ENCODE data around the gene OR2M3.
A peak's percentile ranks its signal among the peaks of the same experiment; 100 is the strongest.
"Not testable (repeated sequence)": the region's sequence is repeated elsewhere in the genome, so short reads cannot be mapped to it uniquely, and the experiment has no call there.

OR2M3 gene, protein sequence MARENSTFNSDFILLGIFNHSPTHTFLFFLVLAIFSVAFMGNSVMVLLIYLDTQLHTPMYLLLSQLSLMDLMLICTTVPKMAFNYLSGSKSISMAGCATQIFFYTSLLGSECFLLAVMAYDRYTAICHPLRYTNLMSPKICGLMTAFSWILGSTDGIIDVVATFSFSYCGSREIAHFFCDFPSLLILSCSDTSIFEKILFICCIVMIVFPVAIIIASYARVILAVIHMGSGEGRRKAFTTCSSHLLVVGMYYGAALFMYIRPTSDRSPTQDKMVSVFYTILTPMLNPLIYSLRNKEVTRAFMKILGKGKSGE

DNA sequence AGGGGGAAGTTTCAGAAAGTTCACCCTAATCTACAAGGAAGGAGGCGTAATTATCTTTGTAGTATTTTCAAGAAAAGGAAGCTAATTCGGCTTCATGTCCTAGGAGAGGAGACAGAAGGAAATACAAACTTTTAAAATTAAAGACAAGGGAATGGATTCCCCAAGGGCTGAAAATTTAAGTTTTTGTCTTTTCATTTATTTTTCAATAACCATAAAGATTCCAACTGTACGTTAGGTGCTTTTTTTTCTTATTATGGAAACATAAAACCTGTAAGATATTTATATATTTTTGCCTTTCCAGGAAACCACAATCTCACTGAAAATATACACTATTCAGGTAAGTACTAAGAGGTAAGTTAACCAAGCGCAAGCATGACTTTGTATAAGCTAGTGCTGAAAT lies at the start of gene OR2M3:
TSS of gene OR2M3 (plus strand) at position 301 of the 400 bp plus-strand sequence. CDS start 5,803 bp downstream, outside the sequence.
- no peak for DNase-seq

DNA sequence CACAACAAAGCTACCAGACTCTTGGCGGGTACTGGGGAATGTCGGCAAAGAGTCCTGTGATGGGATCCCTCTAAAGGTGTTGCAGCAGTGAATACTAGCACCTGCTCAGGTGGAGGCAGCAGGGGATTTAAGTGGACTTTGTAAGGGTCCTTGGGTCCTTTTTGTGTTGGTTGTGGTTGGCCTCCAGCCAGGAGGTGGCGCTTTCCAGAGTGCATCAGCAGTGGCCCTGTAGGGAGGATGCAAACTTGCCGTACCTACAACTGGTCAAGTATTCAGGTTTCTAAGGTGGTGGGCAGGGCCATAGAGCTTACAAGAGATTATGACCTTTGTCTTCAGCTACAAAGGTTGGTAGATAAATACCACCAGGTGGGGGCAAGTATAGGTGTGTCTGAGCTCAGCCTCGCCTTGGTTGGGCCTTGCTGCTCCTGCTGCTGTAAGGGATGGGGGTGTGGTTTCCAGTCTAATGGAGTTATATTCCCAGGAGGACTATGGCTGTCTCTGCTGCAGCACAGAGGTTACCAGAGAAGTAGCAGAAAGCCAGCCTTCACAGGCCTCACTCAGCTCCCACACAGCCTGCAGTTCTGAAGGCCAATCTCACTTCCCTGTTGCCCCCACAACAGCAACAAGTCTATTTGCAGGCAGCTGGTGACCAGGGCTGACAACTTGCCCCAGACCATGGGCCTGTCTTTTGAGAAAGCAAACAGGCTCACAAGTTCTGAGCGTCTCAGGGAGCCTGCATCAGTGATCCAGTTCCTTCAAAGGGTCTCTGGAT lies 44.8 kb upstream of the OR2M3 start:
- no peak for DNase-seq

DNA sequence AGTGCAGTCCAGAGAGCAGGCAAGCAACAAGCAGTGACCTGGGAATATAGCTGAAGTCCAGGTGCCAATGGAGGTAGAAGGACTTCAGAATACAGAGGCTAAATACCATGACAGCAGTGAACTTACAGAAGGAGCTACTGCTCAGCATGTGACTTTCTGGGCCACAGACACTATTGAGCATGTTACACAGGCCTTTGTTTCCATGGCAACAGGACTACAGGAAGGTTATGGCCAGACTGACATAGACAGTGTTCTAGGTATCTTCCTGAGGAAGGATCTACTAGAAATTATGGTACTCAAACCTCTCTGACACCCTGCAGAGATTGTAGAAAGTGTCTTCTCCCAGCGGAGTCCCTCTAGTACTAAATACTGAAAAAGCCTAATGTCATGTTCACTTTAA lies 41.1 kb upstream of the OR2M3 start:
- no peak for DNase-seq

DNA sequence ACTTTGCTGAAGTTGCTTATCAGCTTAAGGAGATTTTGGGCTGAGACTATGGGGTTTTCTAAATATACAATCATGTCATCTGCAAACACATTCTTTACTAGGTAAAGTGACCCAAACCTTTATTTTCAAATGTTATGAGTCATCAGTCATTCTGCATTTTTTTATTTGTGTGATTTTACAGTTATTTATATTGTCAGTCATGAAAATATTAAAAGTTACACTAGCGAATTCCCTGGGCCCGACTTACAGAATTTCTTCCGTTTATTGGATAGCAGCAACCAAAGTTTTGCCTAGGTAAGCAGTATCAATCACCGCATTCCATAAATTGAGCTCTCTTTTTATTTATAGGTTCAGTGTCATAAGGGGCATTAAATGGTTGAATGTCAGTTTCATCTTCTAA lies 38.3 kb upstream of the OR2M3 start:
- no peak for DNase-seq

DNA sequence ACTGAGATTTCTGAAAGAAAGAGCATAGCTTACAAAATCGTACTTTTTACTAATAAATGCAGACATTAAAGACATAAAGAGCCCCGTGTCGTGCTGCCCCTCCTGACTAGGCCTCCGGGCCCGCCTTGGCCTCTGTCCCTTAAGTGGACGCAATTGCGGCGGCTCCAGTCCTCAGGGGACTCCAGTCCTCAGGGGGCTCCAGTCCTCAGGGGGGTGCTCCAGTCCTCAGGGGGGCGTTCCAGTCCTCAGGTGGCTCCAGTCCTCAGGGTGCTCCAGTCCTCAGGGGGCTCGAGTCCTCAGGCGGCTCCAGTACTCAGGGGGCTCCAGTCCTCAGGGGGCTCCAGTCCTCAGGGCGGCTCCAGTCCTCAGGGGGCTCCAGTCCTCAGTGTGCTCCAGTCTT lies 33.0 kb upstream of the OR2M3 start:
- DNase-seq, result no peak

DNA sequence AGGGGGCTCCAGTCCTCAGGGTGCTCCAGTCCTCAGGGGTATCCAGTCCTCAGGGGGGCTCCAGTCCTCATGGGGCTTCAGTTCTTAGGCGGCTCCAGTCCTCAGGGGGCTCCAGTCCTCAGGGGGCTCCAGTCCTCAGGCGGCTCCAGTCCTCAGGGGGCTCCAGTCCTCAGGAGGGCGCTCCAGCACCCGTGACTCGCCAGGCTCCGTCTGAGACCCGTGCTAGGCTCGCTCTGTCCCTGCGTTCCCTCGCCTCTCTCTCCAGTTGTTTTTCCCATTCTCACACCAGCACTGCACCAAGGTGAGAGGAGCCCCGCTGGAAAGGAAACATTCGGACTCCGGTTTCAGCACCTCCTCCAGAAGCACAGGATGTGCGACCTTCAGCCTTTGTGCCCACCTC lies 31.9 kb upstream of the OR2M3 start:
- DNase-seq, result no peak

DNA sequence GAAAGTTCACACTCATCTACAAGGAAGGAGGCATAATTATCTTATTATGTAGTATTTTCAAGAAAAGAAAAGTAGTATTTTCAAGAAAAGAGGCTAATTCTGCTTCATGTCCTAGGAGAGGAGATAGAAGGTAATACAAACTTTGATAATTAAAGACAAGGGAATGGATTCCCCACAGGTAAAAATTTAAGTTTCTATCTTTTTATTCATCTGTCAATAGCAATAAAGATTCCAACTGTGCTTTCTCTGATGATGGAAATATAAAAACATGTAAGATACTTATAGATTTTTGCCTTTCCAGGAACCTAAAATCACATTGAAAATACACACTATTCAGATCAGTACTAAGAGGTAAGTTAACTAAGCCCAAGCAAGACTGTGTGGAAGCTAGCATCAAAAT lies 22.5 kb upstream of the OR2M3 start, which contains the start of gene OR2M2:
TSS of gene OR2M2 (plus strand) at position 301 of the 400 bp plus-strand sequence. CDS start 5,165 bp downstream, outside the sequence.
- DNase-seq, result no peak

DNA sequence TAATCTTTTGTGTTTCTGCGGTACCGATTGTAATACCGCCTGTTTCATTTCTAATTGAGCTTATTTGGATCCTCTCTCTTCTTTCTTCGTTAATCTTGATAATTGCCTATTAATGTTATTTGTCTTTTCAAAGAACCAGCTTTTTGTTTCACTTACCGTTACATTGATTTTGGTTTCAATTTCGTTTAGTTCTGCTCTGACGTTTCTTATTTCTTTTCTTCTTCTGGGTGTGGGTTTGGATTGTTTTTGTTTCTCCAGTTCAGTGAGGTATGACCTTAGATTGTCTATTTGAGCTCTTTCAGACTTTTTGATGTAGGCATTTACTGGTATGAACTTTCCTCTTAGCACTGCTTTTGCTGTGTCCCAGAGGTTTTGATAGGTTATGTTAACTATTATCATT lies 13.1 kb upstream of the OR2M3 start:
- no peak for DNase-seq

DNA sequence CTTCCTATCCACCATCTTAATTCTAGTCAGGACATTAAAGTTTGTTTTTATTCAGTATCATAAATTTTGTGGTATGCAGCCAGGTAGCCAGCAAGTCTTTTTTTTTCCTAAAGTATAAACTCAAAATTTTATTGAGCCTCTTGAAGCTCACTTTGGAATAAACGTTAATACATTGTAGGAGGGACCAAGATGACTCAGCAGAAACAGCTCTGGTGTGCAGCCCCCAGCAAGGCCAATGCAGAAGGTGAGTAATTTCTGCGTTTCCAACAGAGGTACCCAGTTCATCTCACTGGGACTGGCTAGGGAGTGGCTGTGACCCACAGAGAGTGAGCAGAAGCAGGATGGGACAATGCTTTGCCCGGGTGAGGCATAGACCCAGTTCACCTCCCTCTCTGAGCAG lies 9.7 kb upstream of the OR2M3 start:
- no peak for DNase-seq

DNA sequence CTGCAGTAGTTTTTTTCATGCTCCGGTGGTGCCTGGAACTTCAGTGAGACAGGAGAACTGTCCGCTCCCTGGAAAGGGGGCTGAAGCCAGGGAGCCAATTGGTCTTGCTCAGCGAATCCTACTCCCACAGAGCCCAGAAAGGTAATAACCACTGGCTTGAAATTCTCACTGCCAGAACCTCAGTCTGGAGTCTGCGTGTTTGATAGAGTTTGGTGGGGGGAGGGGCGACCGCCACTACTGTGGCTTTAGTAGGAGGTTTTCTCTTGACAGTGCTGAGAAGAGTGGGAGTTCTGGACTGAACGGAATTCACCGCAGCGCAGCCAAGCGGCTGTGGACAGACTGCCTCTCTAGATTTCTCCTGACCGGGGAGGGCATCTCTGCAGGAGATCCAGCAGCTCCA lies 8.0 kb upstream of the OR2M3 start:
- DNase-seq, result no peak

DNA sequence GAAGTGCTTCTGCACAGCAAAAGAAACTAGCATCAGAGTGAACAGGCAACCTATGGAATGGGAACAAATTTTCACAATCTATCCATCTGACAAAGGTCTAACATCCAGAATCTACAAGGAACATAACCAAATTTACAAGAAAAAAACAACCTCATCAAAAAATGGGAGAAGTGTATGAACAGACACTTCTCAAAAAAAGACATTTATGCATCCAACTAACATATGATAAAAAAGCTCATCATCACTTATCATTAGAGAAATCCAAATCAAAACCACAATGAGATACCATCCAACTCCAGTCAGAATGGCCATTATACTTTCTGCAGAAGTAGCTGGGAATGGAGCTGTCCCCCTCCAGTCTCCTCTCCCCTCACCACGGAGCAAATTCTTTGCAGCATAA lies 2.9 kb upstream of the OR2M3 start:
- no peak for DNase-seq

DNA sequence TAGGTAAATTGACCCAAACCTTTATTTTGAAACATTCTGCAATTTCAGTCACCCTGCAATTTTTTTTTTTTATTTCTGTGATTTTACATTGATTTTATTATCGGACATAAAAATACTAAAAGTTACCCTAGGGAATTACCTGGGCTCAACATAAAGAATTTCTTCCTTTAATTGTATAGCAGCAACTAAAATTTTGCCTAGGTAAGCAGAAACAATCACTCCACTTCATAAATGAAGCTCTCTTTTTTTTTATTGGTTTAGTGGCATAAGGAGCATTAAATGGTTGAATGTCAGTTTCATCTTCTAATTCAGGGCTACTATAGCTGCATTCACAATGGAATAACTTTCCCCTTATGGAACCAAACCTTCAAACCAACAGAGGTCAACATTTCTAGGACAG lies 18.8 kb downstream of the OR2M3 start:
- DNase-seq, result no peak

DNA sequence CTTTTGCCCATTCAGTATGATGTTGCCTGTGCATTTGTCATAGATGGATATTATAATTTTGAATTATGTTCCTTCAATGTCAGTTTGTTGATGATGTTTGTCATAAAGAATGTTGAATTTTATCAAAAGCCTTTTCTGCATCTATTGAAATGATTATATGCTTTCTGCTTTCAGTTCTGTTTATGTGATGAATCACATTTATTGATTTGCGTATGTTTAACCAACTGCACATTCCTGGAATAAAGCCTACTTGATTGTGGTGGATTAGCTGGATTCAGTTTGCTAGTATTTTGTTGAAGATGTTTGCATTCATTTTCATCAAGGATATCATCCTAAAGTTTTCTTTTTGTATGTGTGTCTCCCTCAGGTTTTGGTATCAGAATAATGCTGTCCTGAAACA lies 28.5 kb downstream of the OR2M3 start:
- DNase-seq, result no peak

DNA sequence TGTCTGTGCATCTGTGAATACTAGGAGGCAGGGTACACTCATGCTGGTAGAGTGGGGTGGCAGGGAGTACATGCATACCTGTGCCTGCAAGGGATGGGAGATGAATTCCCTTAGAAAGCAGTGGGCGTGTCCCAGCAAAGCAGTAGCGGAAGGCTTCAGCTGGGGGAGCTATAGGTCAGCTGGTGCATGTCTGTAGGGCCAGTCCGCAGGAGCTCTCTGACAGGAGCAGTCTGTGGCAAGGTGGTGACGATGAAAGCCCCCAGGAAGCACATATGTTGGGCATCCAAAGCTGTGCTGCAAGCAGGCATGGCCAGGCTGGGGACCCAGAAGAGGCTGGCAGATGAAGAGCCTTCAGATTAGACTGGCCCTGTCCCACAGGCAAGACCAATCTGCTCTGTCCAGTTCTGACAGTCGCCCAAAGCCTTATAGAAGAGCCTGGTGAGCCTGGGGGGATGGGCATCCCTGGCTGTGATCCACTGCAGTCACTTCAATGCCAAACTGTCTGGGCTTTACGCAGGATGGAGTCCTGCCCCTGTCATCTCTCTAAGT lies 32.4 kb downstream of the OR2M3 start:
- DNase-seq, result no peak

DNA sequence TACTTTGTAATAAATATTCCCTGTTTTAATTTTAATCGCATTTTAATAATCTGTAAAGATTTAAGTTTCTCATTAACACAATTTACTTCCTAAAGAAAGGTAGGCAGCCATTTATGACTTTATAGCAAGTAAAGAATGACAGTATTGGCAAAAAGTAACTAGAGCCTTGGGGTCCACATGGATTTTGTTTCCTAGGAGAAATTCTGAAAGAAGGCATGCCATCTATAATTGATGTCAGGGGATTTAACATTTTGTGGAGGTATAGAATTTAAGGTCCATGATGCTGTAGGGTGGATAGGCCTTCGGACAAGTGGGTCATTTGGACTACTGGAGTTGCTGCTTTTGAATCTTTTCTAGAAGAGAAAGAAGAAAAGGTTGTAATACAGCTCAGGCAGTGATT lies 34.1 kb downstream of the OR2M3 start, which contains the start of gene OR2M4:
TSS of gene OR2M4 (plus strand) at position 301 of the 400 bp plus-strand sequence. CDS start 7,512 bp downstream, outside the sequence.
- DNase-seq, result no peak

DNA sequence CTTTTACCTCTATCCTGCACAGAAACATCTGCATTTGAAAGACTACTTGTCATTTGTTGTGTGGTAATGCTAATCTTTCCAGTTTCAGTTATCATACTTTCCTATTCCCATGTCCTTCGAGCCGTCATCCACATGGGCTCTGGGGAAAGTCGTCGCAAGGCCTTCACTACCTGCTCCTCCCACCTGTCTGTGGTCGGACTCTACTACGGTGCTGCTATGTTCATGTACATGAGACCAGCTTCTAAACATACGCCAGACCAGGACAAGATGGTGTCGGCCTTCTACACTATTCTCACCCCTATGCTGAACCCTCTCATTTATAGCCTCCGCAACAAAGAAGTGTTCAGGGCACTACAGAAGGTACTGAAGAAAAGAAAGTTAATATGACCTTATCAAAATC lies 42.4 kb downstream of the OR2M3 start:
- DNase-seq, result no peak

DNA sequence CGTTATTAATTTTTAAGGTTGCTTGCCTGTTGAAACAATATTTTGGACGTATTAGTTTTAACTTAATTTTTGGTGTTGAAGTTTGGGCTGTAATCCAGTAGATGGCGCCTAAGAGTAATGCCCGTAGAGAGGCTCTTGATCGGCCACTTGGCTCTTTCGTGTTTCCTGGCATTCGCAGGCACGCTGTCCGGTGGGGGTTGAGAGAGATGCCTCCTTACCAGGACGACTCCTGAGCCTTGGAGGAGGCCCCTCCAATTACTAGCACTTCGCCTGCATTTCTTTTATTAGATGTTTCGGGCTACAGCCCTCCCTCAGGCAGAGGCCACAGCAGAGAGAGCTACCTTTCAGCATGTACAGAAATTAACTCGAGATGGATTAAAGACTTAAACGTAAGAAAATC lies 46.1 kb downstream of the OR2M3 start:
- peak; percentile 15 for DNase-seq

DNA sequence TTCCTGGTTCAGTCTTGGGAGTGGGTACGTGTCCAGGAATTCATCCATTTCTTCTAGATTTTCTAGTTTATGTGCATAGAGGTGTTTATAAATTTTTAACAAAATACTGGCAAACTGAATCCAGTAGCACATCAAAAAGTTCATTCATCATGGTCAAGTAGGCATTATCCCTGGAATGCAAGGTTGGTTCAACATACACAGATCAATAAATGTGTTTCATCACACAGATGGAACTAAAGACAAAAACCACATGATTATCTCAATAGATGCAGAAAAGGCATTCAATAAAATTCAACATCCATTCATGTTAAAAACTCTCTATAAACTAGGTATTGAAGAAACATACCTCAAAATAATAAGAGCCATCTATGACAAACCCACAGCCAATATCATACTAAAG lies 62.2 kb downstream of the OR2M3 start:
- DNase-seq, result not testable (repeated sequence)
